ENCODE data around the gene KHDC4.

GRCh38 chr1:155913969-155914757, 20.1 kb downstream of the KHDC4 start:
- TF ChIP-seq, protein P1, sequence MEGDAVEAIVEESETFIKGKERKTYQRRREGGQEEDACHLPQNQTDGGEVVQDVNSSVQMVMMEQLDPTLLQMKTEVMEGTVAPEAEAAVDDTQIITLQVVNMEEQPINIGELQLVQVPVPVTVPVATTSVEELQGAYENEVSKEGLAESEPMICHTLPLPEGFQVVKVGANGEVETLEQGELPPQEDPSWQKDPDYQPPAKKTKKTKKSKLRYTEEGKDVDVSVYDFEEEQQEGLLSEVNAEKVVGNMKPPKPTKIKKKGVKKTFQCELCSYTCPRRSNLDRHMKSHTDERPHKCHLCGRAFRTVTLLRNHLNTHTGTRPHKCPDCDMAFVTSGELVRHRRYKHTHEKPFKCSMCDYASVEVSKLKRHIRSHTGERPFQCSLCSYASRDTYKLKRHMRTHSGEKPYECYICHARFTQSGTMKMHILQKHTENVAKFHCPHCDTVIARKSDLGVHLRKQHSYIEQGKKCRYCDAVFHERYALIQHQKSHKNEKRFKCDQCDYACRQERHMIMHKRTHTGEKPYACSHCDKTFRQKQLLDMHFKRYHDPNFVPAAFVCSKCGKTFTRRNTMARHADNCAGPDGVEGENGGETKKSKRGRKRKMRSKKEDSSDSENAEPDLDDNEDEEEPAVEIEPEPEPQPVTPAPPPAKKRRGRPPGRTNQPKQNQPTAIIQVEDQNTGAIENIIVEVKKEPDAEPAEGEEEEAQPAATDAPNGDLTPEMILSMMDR (IDR thresholded peaks at IDR 0.05 in 4 of 5, conservative IDR thresholded peaks at IDR 0.05 in 1 of 5) = no peak
- no peak for TF ChIP-seq POLR2A (IDR thresholded peaks at IDR 0.05)
